Lung (tissue), 12 donors: ENCODE results near the gene IDH3B. TPM values are rescaled to one million over a fixed set of nuclear protein-coding genes. Genes with fewer than 3 reads are reported as not detected.
"Not testable (repeated sequence)": the region's sequence is repeated elsewhere in the genome, so short reads cannot be mapped to it uniquely, and the experiment has no call there.

Experiments used
- ATAC-seq: fragments of 200-7000 bp; cut with Tn5 transposase; one replicate; pipeline ENCODE4 v1.9.1; 2020; ENCODE audit warnings: moderate number of reproducible peaks; ENCODE audit not compliant: insufficient read depth, low FRiP score
- DNase-seq, 3 donors: peaks; one replicate each; pipeline ENCODE4 v3.0.0-alpha.2; 2013 to 2017
- H3K27ac ChIP-seq, 2 donors: one replicate each; pipeline ENCODE4 v1.5.1; 2013; ENCODE audit warnings: mild to moderate bottlenecking in 2 of 2, moderate library complexity in 2 of 2, control low read depth in 1 of 2, inconsistent platforms in 1 of 2, low read depth in 1 of 2, low read length in 1 of 2
- H3K27me3 ChIP-seq, 3 donors: one replicate each; pipeline ENCODE4 v1.5.1; 2013; ENCODE audit warnings: low read length in 2 of 3; ENCODE audit not compliant: control insufficient read depth in 3 of 3, insufficient read depth in 3 of 3
- H3K36me3 ChIP-seq, 4 donors: one replicate each; pipeline ENCODE4 v1.5.1; 2013; ENCODE audit warnings: low read length in 4 of 4, mild to moderate bottlenecking in 1 of 4, moderate library complexity in 1 of 4; ENCODE audit not compliant: control insufficient read depth in 4 of 4, insufficient read depth in 4 of 4
- H3K4me1 ChIP-seq, 5 donors: one replicate each; pipeline ENCODE4 v1.5.1; 2013; ENCODE audit warnings: low read length in 5 of 5, mild to moderate bottlenecking in 2 of 5, moderate library complexity in 1 of 5; ENCODE audit not compliant: control insufficient read depth in 5 of 5, insufficient read depth in 5 of 5
- H3K4me3 ChIP-seq: one replicate; pipeline ENCODE4 v1.5.1; 2013; ENCODE audit warnings: mild to moderate bottlenecking, control low read depth, moderate library complexity
- H3K9ac ChIP-seq, 2 donors: one replicate each; pipeline ENCODE4 v1.5.1; 2013; ENCODE audit warnings: low read length in 2 of 2, control low read depth in 1 of 2; ENCODE audit not compliant: insufficient read depth in 1 of 2
- H3K9me3 ChIP-seq, 4 donors: one replicate each; pipeline ENCODE4 v1.5.1; 2013; ENCODE audit warnings: low read length in 3 of 4, mild to moderate bottlenecking in 1 of 4, moderate library complexity in 1 of 4; ENCODE audit not compliant: control insufficient read depth in 4 of 4, insufficient read depth in 3 of 4
- CTCF ChIP-seq: IDR thresholded peaks from 2 replicates; pipeline ENCODE4 v1.5.1; 2012; ENCODE audit warnings: mild to moderate bottlenecking; ENCODE audit errors: control extremely low read depth, extremely low read depth
- WGBS, 2 donors: extraction: QIAGEN DNeasy Blood & Tissue Kit; methylation state at CpG; one replicate each; pipeline ENCODE4 v1.1.7; 2013; 5-methylcytosine and 5-hydroxymethylcytosine counted together
- polyA plus RNA-seq, 2 donors: library from polyadenylated mRNA; stranded (reverse); fragments of 200-250 nt; gene quantifications; one replicate each; pipeline ENCODE4 v1.2.1, GENCODE V29; 2013
- total RNA-seq, 2 donors: library from RNA; depleted of rRNA in 1 of 2; stranded (reverse); fragments of >200 nt in 1 of 2; gene quantifications; one replicate each; pipeline ENCODE4 v1.2.1, GENCODE V29; 2014 to 2021
- donor health status: control.
- donor health status: control.
- donor health status: Bipolar disorder and iron deficiency.
- donor health status: healthy.
- donor health status: DM: yes; HTN: yes; CAD: no.

The IDH3B gene
- total and polyA plus RNA-seq, 4 donors: 65.3 to 83.1 (median 70.1) TPM

GRCh38 chr20:2698912-2699311 is 34.9 kb upstream of the IDH3B start:
- Histone ChIP-seq H3K27ac (no peak overlapping the region), H3K9me3 (peaks cover 0 to 2% (median 0%) of the 10 kb centered on the region in 4 donors), H3K27me3 (peaks cover 0 to 21% (median 3%) of the 10 kb centered on the region in 3 donors), H3K36me3 (no peaks in the 10 kb centered on the region), H3K4me1 (peaks cover 0 to 34% (median 6%) of the 10 kb centered on the region in 5 donors), H3K4me3 (no peak overlapping the region), H3K9ac (no peak overlapping the region)
- 87 to 89% methylated on average over 4 of the region's 4 CpGs for WGBS, 2 donors
- no peak for ATAC-seq
- DNase-seq: no peak
- TF ChIP-seq CTCF: no peak

GRCh38 chr20:2698186-2698817 is 34.3 kb upstream of the IDH3B start:
- DNase-seq (no peak), ATAC-seq (no peak)
- peaks cover 0 to 22% (median 3%) of the 10 kb centered on the region in 3 donors for H3K27me3 ChIP-seq
- peaks cover 0 to 34% (median 6%) of the 10 kb centered on the region in 5 donors for H3K4me1 ChIP-seq
- peaks cover 0 to 2% (median 0%) of the 10 kb centered on the region in 4 donors for H3K9me3 ChIP-seq
- no peak overlapping the region for H3K27ac ChIP-seq
- H3K36me3 ChIP-seq: no peaks in the 10 kb centered on the region
- 79 to 91% methylated on average over 4 of the region's 4 CpGs for WGBS, 2 donors
- no peak overlapping the region for H3K9ac ChIP-seq
- H3K4me3 ChIP-seq: no peak overlapping the region
- TF ChIP-seq CTCF: no peak

- Histone ChIP-seq H3K4me1 (peaks cover 0 to 34% (median 6%) of the 10 kb centered on the region in 5 donors), H3K27ac (no peak overlapping the region), H3K36me3 (no peaks in the 10 kb centered on the region), H3K9me3 (peaks cover 0 to 2% (median 0%) of the 10 kb centered on the region in 4 donors), H3K4me3 (no peak overlapping the region), H3K27me3 (peaks cover 0 to 22% (median 3%) of the 10 kb centered on the region in 3 donors), H3K9ac (no peak overlapping the region)
- TF ChIP-seq CTCF: no peak
- DNase-seq: peak; percentile 55 to 64 (median 61)
- 58 to 60% methylated on average over 3 of the region's 3 CpGs for WGBS, 2 donors
- ATAC-seq: no peak
Observed at GRCh38 chr20:2697768-2698167, 33.8 kb upstream of the IDH3B start.

- Histone ChIP-seq H3K9me3 (peaks cover 0 to 2% (median 0%) of the 10 kb centered on the region in 4 donors), H3K4me3 (no peak overlapping the region), H3K27ac (no peak overlapping the region), H3K9ac (no peak overlapping the region), H3K27me3 (peaks cover 0 to 26% (median 3%) of the 10 kb centered on the region in 3 donors), H3K4me1 (peaks cover 0 to 39% (median 6%) of the 10 kb centered on the region in 5 donors), H3K36me3 (no peaks in the 10 kb centered on the region)
- no peak for TF ChIP-seq CTCF
- DNase-seq (no peak), ATAC-seq (no peak)
- WGBS, 2 donors: 93 to 96% methylated on average over 9 of the region's 9 CpGs
Observed at GRCh38 chr20:2696646-2697045, 32.6 kb upstream of the IDH3B start.

- not testable (repeated sequence) for DNase-seq, ATAC-seq, H3K36me3 ChIP-seq, H3K9ac ChIP-seq, H3K27ac ChIP-seq, H3K9me3 ChIP-seq, H3K4me3 ChIP-seq
- peaks cover 0 to 32% (median 3%) of the 10 kb centered on the region in 3 donors for H3K27me3 ChIP-seq
- peaks cover 0 to 39% (median 6%) of the 10 kb centered on the region in 5 donors for H3K4me1 ChIP-seq
- 95 to 96% methylated on average over 12 of the region's 12 CpGs for WGBS, 2 donors
Observed at GRCh38 chr20:2695984-2696525, 32.0 kb upstream of the IDH3B start.
